HepG2 (cell line): ENCODE measurements around the gene RNU7-1. TPM values are rescaled to one million over a fixed set of nuclear protein-coding genes. Genes with fewer than 3 reads are reported as not detected.

Experiments
- AHDC1 ChIP-seq: sonication (generic); formaldehyde crosslinking; IDR thresholded peaks from 2 replicates; pipeline ENCODE4 v1.5.1; 2020; ENCODE audit warnings: mild to moderate bottlenecking, missing genetic modification reagents, borderline replicate concordance
- ATM ChIP-seq: fragments of 450-650 bp; IDR thresholded peaks from 2 replicates; pipeline ENCODE4 v1.7.1; 2017; ENCODE audit warnings: mild to moderate bottlenecking, borderline replicate concordance
- BRCA1 ChIP-seq: sonication (generic); formaldehyde crosslinking; IDR thresholded peaks from 2 replicates; pipeline ENCODE4 v1.4.0; 2020; ENCODE audit warnings: missing genetic modification reagents
- CEBPB ChIP-seq: IDR thresholded peaks from 2 replicates; pipeline ENCODE4 v1.6.1; 2011; ENCODE audit warnings: low read depth, low read length, improper control_type of control experiment, borderline replicate concordance
- FOXK1 ChIP-seq: sonication (generic); formaldehyde crosslinking; IDR thresholded peaks from 2 replicates; pipeline ENCODE4 v1.4.0; 2020; ENCODE audit warnings: low read depth, missing genetic modification reagents, borderline replicate concordance
- HNRNPK ChIP-seq: fragments of 200-400 bp; formaldehyde crosslinking; IDR thresholded peaks from 2 replicates; pipeline ENCODE4 v1.6.1; 2018; ENCODE audit warnings: low read length, low read depth, moderate library complexity, mild to moderate bottlenecking; ENCODE audit not compliant: poor library complexity, severe bottlenecking
- JARID2 ChIP-seq: sonication (generic); formaldehyde crosslinking; IDR thresholded peaks from 2 replicates; pipeline ENCODE4 v1.8.1; 2023; ENCODE audit warnings: missing genetic modification reagents, inconsistent platforms; ENCODE audit not compliant: insufficient replicate concordance
- JUNB ChIP-seq: sonication (generic); formaldehyde crosslinking; IDR thresholded peaks from 2 replicates; pipeline ENCODE4 v1.8.0; 2022; ENCODE audit warnings: missing genetic modification reagents, mild to moderate bottlenecking, borderline replicate concordance
- MAFF ChIP-seq: IDR thresholded peaks from 2 replicates; pipeline ENCODE4 v1.6.1; 2011; ENCODE audit warnings: low read depth, low read length, improper control_type of control experiment
- MZF1 ChIP-seq: sonication (generic); formaldehyde crosslinking; IDR thresholded peaks from 2 replicates; pipeline ENCODE4 v1.8.1; 2023; ENCODE audit warnings: mild to moderate bottlenecking, missing genetic modification reagents, borderline replicate concordance
- NFE2L1 ChIP-seq: sonication (generic); formaldehyde crosslinking; IDR thresholded peaks from 2 replicates; pipeline ENCODE4 v1.4.0; 2020; ENCODE audit warnings: missing genetic modification reagents, mild to moderate bottlenecking, borderline replicate concordance
- NR2F6 ChIP-seq, 2 experiments: IDR thresholded peaks; 2 replicates each; pipeline ENCODE4 v1.6.1; 2016; ENCODE audit warnings: antibody characterized with exemption in 1 of 2, mild to moderate bottlenecking in 1 of 2
- PPARG ChIP-seq: conservative IDR thresholded peaks from 2 replicates; pipeline ENCODE4 v1.6.1; 2016; ENCODE audit warnings: missing biosample characterization, missing genetic modification reagents
- SMC3 ChIP-seq: IDR thresholded peaks from 2 replicates; pipeline ENCODE4 v1.6.1; 2011; ENCODE audit warnings: low read length, improper control_type of control experiment
- SP4 ChIP-seq: sonication (generic); formaldehyde crosslinking; IDR thresholded peaks from 2 replicates; pipeline ENCODE4 v1.8.1; 2023; ENCODE audit warnings: mild to moderate bottlenecking, missing genetic modification reagents
- TAF1 ChIP-seq: sonication (generic); formaldehyde crosslinking; IDR thresholded peaks from 2 replicates; pipeline ENCODE4 v1.4.0; 2020; ENCODE audit warnings: missing genetic modification reagents
- TAF15 ChIP-seq: fragments of 200-400 bp; formaldehyde crosslinking; IDR thresholded peaks from one replicate; pipeline ENCODE4 v1.6.1; 2018; ENCODE audit warnings: mild to moderate bottlenecking, low read depth, low read length; ENCODE audit not compliant: poor library complexity, severe bottlenecking
- ZBTB21 ChIP-seq: sonication (generic); formaldehyde crosslinking; IDR thresholded peaks from 2 replicates; pipeline ENCODE4 v1.4.0; 2020; ENCODE audit warnings: missing genetic modification reagents
- ZFP1 ChIP-seq: IDR thresholded peaks from 2 replicates; pipeline ENCODE4 v1.6.1; 2016
- ZNF101 ChIP-seq: sonication (generic); formaldehyde crosslinking; IDR thresholded peaks from 2 replicates; pipeline ENCODE4 v1.4.0; 2020; ENCODE audit warnings: mild to moderate bottlenecking, low read depth, missing genetic modification reagents, borderline replicate concordance
- ZNF296 ChIP-seq: sonication (generic); formaldehyde crosslinking; conservative IDR thresholded peaks from 2 replicates; pipeline ENCODE4 v1.5.0; 2020; ENCODE audit warnings: mild to moderate bottlenecking, missing genetic modification reagents
- ZNF552 ChIP-seq: sonication (generic); formaldehyde crosslinking; IDR thresholded peaks from 2 replicates; pipeline ENCODE4 v1.9.0; 2022; ENCODE audit warnings: missing genetic modification reagents, mild to moderate bottlenecking, borderline replicate concordance
- ZNF674 ChIP-seq: sonication (generic); formaldehyde crosslinking; IDR thresholded peaks from 2 replicates; pipeline ENCODE4 v1.5.0; 2020; ENCODE audit warnings: low read depth, mild to moderate bottlenecking, missing genetic modification reagents
- ZNF704 ChIP-seq: sonication (generic); formaldehyde crosslinking; IDR thresholded peaks from 2 replicates; pipeline ENCODE4 v1.8.1; 2023; ENCODE audit warnings: mild to moderate bottlenecking, inconsistent platforms, moderate library complexity, missing genetic modification reagents, borderline replicate concordance
- polyA plus RNA-seq, 8 experiments: library from polyadenylated mRNA; depleted of rRNA in 3 of 8; stranded (reverse) in 7 of 8; unstranded in 1 of 8; fragments of >200 nt; fragmentation: Illumina TruSeq in 4 of 8; extraction: Trizol in 4 of 8; gene quantifications; 2 replicates each; pipeline versions ENCODE4 v1.2.1 to v1.2.3, GENCODE V29; 2011 to 2016; ENCODE audit warnings: low read depth in 4 of 8, missing spikeins in 1 of 8, mixed read lengths in 1 of 8; ENCODE audit not compliant: insufficient read depth in 1 of 8
- total RNA-seq, 5 experiments: library from RNA; depleted of rRNA; stranded (reverse); fragments of >200 nt; fragmentation: Illumina TruSeq; extraction: Trizol; gene quantifications; 2 replicates each; pipeline ENCODE4 v1.2.3, GENCODE V29; 2016; ENCODE audit warnings: low read depth in 1 of 5

RNU7-1 gene
- total and polyA plus RNA-seq, 2 of the 13 experiments (the other 11 are each of a cell fraction or from before 2014, with no cell fraction given) = not detected

- peak; percentile 69; the same call in 1 of the 2 replicates for TF ChIP-seq AHDC1 (CRISPR knock-in tag)
- peak; percentile 66; the same call in 1 of the 2 replicates for TF ChIP-seq NR2F6 (IDR thresholded peaks at IDR 0.05)
- peak; percentile 64 for TF ChIP-seq NR2F6 (CRISPR knock-in tag; IDR thresholded peaks at IDR 0.05)
- no peak for TF ChIP-seq JARID2 (CRISPR knock-in tag)
- TF ChIP-seq ZNF704 = no peak
- TF ChIP-seq ZNF101 (CRISPR knock-in tag) = peak; percentile 71; the same call in 1 of the 2 replicates
- TF ChIP-seq BRCA1 (CRISPR knock-in tag) = peak; percentile 76; the same call in 1 of the 2 replicates
- no peak for TF ChIP-seq MZF1 (CRISPR knock-in tag)
- peak; percentile 93 for TF ChIP-seq PPARG (CRISPR knock-in tag)
- no peak for TF ChIP-seq SMC3
- TF ChIP-seq FOXK1 (CRISPR knock-in tag) = peak; percentile 53; the same call in 1 of the 2 replicates
- TF ChIP-seq TAF15 = peak; percentile 26
- peak; percentile 25; the same call in 1 of the 2 replicates for TF ChIP-seq ZNF552 (CRISPR knock-in tag)
- no peak for TF ChIP-seq NFE2L1 (CRISPR knock-in tag)
- TF ChIP-seq ZNF296 (CRISPR knock-in tag) = no peak
- TF ChIP-seq CEBPB = no peak
- peak; percentile 94 for TF ChIP-seq ZFP1 (CRISPR knock-in tag)
- TF ChIP-seq SP4 = peak; percentile 41; the same call in 1 of the 2 replicates
- TF ChIP-seq MAFF = peak; percentile 75
- TF ChIP-seq ATM = no peak
- TF ChIP-seq JUNB (CRISPR knock-in tag) = peak; percentile 77
- TF ChIP-seq ZNF674 (CRISPR knock-in tag) = no peak
- no peak for TF ChIP-seq HNRNPK
- peak; percentile 56; the same call in 1 of the 2 replicates for TF ChIP-seq TAF1
- peak; percentile 80 for TF ChIP-seq ZBTB21 (CRISPR knock-in tag)
These were observed at the start of gene RNU7-1, which contains the start of gene C12orf57 (continued) for GRCh38 chr12:6943722-6944380.
